Liver (tissue), 9 donors: ENCODE measurements around the gene LARGE1. TPM values are rescaled to one million over a fixed set of nuclear protein-coding genes. Genes with fewer than 3 reads are reported as not detected.
A peak's percentile ranks its signal among the peaks of the same experiment; 100 is the strongest.

Experiments
- DNase-seq: peaks from one replicate; pipeline ENCODE4 v3.0.0-alpha.2; 2017; ENCODE audit warnings: low spot score
- H3K27ac ChIP-seq, 2 donors: one replicate each; pipeline ENCODE4 v1.7.0; 2013; ENCODE audit warnings: inconsistent platforms in 2 of 2, low read length in 2 of 2, control low read depth in 1 of 2, low read depth in 1 of 2, mild to moderate bottlenecking in 1 of 2
- H3K27me3 ChIP-seq, 4 donors: one replicate each; pipeline versions ENCODE4 v1.6.1 to v1.7.0; 2013; ENCODE audit warnings: low read length in 3 of 4, inconsistent platforms in 1 of 4, mild to moderate bottlenecking in 1 of 4, moderate library complexity in 1 of 4; ENCODE audit not compliant: control insufficient read depth in 4 of 4, insufficient read depth in 4 of 4
- H3K36me3 ChIP-seq, 4 donors: one replicate each; pipeline versions ENCODE4 v1.6.1 to v1.7.0; 2013; ENCODE audit warnings: low read length in 3 of 4, mild to moderate bottlenecking in 3 of 4, low read depth in 1 of 4, moderate library complexity in 1 of 4; ENCODE audit not compliant: control insufficient read depth in 4 of 4, insufficient read depth in 3 of 4
- H3K4me1 ChIP-seq, 4 donors: one replicate each; pipeline versions ENCODE4 v1.6.1 to v1.7.0; 2013; ENCODE audit warnings: low read length in 3 of 4, mild to moderate bottlenecking in 3 of 4, moderate library complexity in 1 of 4; ENCODE audit not compliant: control insufficient read depth in 4 of 4, insufficient read depth in 4 of 4
- H3K4me3 ChIP-seq, 3 donors: one replicate each; pipeline versions ENCODE4 v1.6.1 to v1.7.0; 2013; ENCODE audit warnings: low read length in 3 of 3, control low read depth in 1 of 3, low read depth in 1 of 3, mild to moderate bottlenecking in 1 of 3
- H3K9ac ChIP-seq, 2 donors: one replicate each; pipeline ENCODE4 v1.7.0; 2013; ENCODE audit warnings: low read length in 2 of 2, mild to moderate bottlenecking in 2 of 2, moderate library complexity in 2 of 2, control low read depth in 1 of 2, low read depth in 1 of 2
- H3K9me3 ChIP-seq, 4 donors: one replicate each; pipeline versions ENCODE4 v1.6.1 to v1.7.0; 2013; ENCODE audit warnings: low read length in 3 of 4; ENCODE audit not compliant: control insufficient read depth in 4 of 4
- CTCF ChIP-seq: fragments of 150-350 bp; IDR thresholded peaks from 2 replicates; pipeline ENCODE4 v1.5.1; 2017; ENCODE audit warnings: improper control_type of control experiment, low read depth, low read length; ENCODE audit not compliant: missing input control
- EGR1 ChIP-seq, 2 donors: IDR thresholded peaks; 2 replicates each; pipeline ENCODE4 v1.6.1; 2016 to 2018; ENCODE audit warnings: antibody characterized with exemption in 2 of 2, low read depth in 2 of 2
- FOXA1 ChIP-seq: IDR thresholded peaks from 2 replicates; pipeline ENCODE4 v1.6.1; 2016; ENCODE audit warnings: antibody characterized with exemption
- FOXA2 ChIP-seq: IDR thresholded peaks from 2 replicates; pipeline ENCODE4 v1.6.1; 2016; ENCODE audit warnings: antibody characterized with exemption
- HNF4A ChIP-seq, 2 donors: conservative IDR thresholded peaks; 2 replicates each; pipeline ENCODE4 v1.6.1; 2016; ENCODE audit warnings: antibody characterized with exemption in 2 of 2, mild to moderate bottlenecking in 2 of 2
- HNF4G ChIP-seq: IDR thresholded peaks from 2 replicates; pipeline ENCODE4 v1.6.1; 2016; ENCODE audit warnings: antibody characterized with exemption
- JUND ChIP-seq, 2 donors: IDR thresholded peaks; 2 replicates each; pipeline ENCODE4 v1.6.1; 2016; ENCODE audit warnings: antibody characterized with exemption in 2 of 2
- RAD21 ChIP-seq, 2 donors: IDR thresholded peaks; 2 replicates each; pipeline ENCODE4 v1.6.1; 2016; ENCODE audit warnings: antibody characterized with exemption in 2 of 2, mild to moderate bottlenecking in 2 of 2
- RXRA ChIP-seq, 2 donors: IDR thresholded peaks; 2 replicates each; pipeline ENCODE4 v1.6.1; 2017 to 2018; ENCODE audit warnings: antibody characterized with exemption in 2 of 2, mild to moderate bottlenecking in 1 of 2
- SP1 ChIP-seq: IDR thresholded peaks from 2 replicates; pipeline ENCODE4 v1.6.1; 2018; ENCODE audit warnings: antibody characterized with exemption, mild to moderate bottlenecking
- TAF1 ChIP-seq: conservative IDR thresholded peaks from 2 replicates; pipeline ENCODE4 v1.6.1; 2016; ENCODE audit warnings: antibody characterized with exemption, mild to moderate bottlenecking
- YY1 ChIP-seq: IDR thresholded peaks from 2 replicates; pipeline ENCODE4 v1.6.1; 2016; ENCODE audit warnings: antibody characterized with exemption, mild to moderate bottlenecking
- WGBS: extraction: QIAGEN DNeasy Blood & Tissue Kit; methylation state at CpG from one replicate; pipeline ENCODE4 v1.1.7; 2013; 5-methylcytosine and 5-hydroxymethylcytosine counted together
- polyA plus RNA-seq, 2 donors: library from polyadenylated mRNA; stranded (reverse) in 1 of 2; unstranded in 1 of 2; fragments of 200-250 nt in 1 of 2; fragments of >200 nt in 1 of 2; fragmentation: Nextera tagmentation in 1 of 2; extraction: Ambion mirVana in 1 of 2; gene quantifications; one replicate each; pipeline versions ENCODE4 v1.2.1 to v1.2.3, GENCODE V29; 2013 to 2015
- total RNA-seq, 2 donors: library from RNA; depleted of rRNA; stranded (reverse); fragments of >200 nt; gene quantifications; one replicate each; pipeline ENCODE4 v1.2.3, GENCODE V29; 2014
- TF ChIP-seq, protein P1 (sequence below): IDR thresholded peaks from 2 replicates; pipeline ENCODE4 v1.6.1; 2016; ENCODE audit warnings: antibody characterized with exemption
- TF ChIP-seq, protein P2 (sequence below): IDR thresholded peaks from 2 replicates; pipeline ENCODE4 v1.6.1; 2016; ENCODE audit warnings: antibody characterized with exemption, mild to moderate bottlenecking
- TF ChIP-seq, protein P3 (sequence below): IDR thresholded peaks from 2 replicates; pipeline ENCODE4 v1.6.1; 2016; ENCODE audit warnings: antibody characterized with exemption
- TF ChIP-seq, protein P4 (sequence below): IDR thresholded peaks from 2 replicates; pipeline ENCODE4 v1.6.1; 2016; ENCODE audit warnings: antibody characterized with exemption
- donor health status: healthy.
- donor health status: healthy.
- donor health status: healthy.
- donor health status: healthy.
- donor health status: healthy.

The LARGE1 gene
- total and polyA plus RNA-seq, 4 donors: 2.3 to 14.1 (median 5.7) TPM

GRCh38 chr22:33874206-33874605, 46.1 kb downstream of the LARGE1 start:
- Histone ChIP-seq H3K36me3 (no peaks in the 10 kb centered on the region), H3K4me3 (no peak overlapping the region), H3K27ac (no peak overlapping the region), H3K9me3 (no peaks in the 10 kb centered on the region), H3K9ac (no peak overlapping the region), H3K4me1 (peaks cover 0 to 10% (median 3%) of the 10 kb centered on the region in 4 donors), H3K27me3 (no peaks in the 10 kb centered on the region)
- TF ChIP-seq HNF4G (no peak), HNF4A (conservative IDR thresholded peaks at IDR 0.05) (peak in 1 of 2 donors; percentile 20)
- 55% methylated on average over 7 of the region's 7 CpGs for WGBS
- DNase-seq: no peak

- WGBS: 93% methylated on average over 2 of the region's 2 CpGs
- Histone ChIP-seq H3K4me3 (no peak overlapping the region), H3K36me3 (no peaks in the 10 kb centered on the region), H3K27ac (no peak overlapping the region), H3K9ac (no peak overlapping the region), H3K4me1 (peaks cover 0 to 10% (median 3%) of the 10 kb centered on the region in 4 donors), H3K9me3 (no peaks in the 10 kb centered on the region), H3K27me3 (no peaks in the 10 kb centered on the region)
- no peak for DNase-seq
- no peak for TF ChIP-seq FOXA2
- no peak for TF ChIP-seq EGR1 (IDR thresholded peaks at IDR 0.05; ENCODE audit: low read depth in 2 of 2)
- no peak for TF ChIP-seq JUND (IDR thresholded peaks at IDR 0.05)
- TF ChIP-seq, protein P1, sequence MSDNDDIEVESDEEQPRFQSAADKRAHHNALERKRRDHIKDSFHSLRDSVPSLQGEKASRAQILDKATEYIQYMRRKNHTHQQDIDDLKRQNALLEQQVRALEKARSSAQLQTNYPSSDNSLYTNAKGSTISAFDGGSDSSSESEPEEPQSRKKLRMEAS: no peak
- TF ChIP-seq YY1: no peak
- no peak for TF ChIP-seq FOXA1
- no peak for TF ChIP-seq RXRA (IDR thresholded peaks at IDR 0.05)
- TF ChIP-seq, protein P2, sequence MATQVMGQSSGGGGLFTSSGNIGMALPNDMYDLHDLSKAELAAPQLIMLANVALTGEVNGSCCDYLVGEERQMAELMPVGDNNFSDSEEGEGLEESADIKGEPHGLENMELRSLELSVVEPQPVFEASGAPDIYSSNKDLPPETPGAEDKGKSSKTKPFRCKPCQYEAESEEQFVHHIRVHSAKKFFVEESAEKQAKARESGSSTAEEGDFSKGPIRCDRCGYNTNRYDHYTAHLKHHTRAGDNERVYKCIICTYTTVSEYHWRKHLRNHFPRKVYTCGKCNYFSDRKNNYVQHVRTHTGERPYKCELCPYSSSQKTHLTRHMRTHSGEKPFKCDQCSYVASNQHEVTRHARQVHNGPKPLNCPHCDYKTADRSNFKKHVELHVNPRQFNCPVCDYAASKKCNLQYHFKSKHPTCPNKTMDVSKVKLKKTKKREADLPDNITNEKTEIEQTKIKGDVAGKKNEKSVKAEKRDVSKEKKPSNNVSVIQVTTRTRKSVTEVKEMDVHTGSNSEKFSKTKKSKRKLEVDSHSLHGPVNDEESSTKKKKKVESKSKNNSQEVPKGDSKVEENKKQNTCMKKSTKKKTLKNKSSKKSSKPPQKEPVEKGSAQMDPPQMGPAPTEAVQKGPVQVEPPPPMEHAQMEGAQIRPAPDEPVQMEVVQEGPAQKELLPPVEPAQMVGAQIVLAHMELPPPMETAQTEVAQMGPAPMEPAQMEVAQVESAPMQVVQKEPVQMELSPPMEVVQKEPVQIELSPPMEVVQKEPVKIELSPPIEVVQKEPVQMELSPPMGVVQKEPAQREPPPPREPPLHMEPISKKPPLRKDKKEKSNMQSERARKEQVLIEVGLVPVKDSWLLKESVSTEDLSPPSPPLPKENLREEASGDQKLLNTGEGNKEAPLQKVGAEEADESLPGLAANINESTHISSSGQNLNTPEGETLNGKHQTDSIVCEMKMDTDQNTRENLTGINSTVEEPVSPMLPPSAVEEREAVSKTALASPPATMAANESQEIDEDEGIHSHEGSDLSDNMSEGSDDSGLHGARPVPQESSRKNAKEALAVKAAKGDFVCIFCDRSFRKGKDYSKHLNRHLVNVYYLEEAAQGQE: no peak
- no peak for TF ChIP-seq CTCF
- TF ChIP-seq, protein P3, sequence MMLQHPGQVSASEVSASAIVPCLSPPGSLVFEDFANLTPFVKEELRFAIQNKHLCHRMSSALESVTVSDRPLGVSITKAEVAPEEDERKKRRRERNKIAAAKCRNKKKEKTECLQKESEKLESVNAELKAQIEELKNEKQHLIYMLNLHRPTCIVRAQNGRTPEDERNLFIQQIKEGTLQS: no peak
- no peak for TF ChIP-seq HNF4A (conservative IDR thresholded peaks at IDR 0.05)
- TF ChIP-seq SP1: no peak
- no peak for TF ChIP-seq TAF1
- TF ChIP-seq HNF4G: no peak
- TF ChIP-seq RAD21 (IDR thresholded peaks at IDR 0.05): no peak
- TF ChIP-seq, protein P4, sequence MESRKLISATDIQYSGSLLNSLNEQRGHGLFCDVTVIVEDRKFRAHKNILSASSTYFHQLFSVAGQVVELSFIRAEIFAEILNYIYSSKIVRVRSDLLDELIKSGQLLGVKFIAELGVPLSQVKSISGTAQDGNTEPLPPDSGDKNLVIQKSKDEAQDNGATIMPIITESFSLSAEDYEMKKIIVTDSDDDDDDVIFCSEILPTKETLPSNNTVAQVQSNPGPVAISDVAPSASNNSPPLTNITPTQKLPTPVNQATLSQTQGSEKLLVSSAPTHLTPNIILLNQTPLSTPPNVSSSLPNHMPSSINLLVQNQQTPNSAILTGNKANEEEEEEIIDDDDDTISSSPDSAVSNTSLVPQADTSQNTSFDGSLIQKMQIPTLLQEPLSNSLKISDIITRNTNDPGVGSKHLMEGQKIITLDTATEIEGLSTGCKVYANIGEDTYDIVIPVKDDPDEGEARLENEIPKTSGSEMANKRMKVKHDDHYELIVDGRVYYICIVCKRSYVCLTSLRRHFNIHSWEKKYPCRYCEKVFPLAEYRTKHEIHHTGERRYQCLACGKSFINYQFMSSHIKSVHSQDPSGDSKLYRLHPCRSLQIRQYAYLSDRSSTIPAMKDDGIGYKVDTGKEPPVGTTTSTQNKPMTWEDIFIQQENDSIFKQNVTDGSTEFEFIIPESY: no peak
Observed at GRCh38 chr22:33873666-33874065, 46.6 kb downstream of the LARGE1 start.
